SK-N-SH treated with all-trans-retinoic acid at 6 μM for 48 hours (cell line): Measurements from ENCODE around the gene GRID1.

Source experiments
- ATAC-seq: fragments of 200-7000 bp; cut with Tn5 transposase; 3 replicates; pipeline ENCODE4 v1.9.1; 2020; ENCODE audit warnings: mild to moderate bottlenecking, moderate library complexity
- ARNTL ChIP-seq: fragments of 450-650 bp; formaldehyde crosslinking; IDR thresholded peaks from 2 replicates; pipeline ENCODE4 v1.5.0; 2020; ENCODE audit warnings: low read depth, mild to moderate bottlenecking, moderate library complexity, borderline replicate concordance
- BACH2 ChIP-seq: fragments of 250-450 bp; sonication (Bioruptor Pico); IDR thresholded peaks from 2 replicates; pipeline ENCODE4 v1.9.0; 2021; ENCODE audit warnings: mild to moderate bottlenecking, borderline replicate concordance
- CREB5 ChIP-seq: fragments of 250-450 bp; sonication (Bioruptor Pico); IDR thresholded peaks from 2 replicates; pipeline ENCODE4 v1.5.1; 2020; ENCODE audit warnings: low read depth, mild to moderate bottlenecking, moderate library complexity
- CSDC2 ChIP-seq: fragments of 250-450 bp; sonication (Bioruptor Pico); IDR thresholded peaks from 2 replicates; pipeline ENCODE4 v1.5.0; 2020; ENCODE audit warnings: mild to moderate bottlenecking, moderate library complexity
- ESRRG ChIP-seq: fragments of 250-450 bp; sonication (Bioruptor Pico); IDR thresholded peaks from 2 replicates; pipeline ENCODE4 v1.6.1; 2021; ENCODE audit warnings: mild to moderate bottlenecking
- GLIS3 ChIP-seq: fragments of 250-450 bp; sonication (Bioruptor Pico); IDR thresholded peaks from 2 replicates; pipeline ENCODE4 v1.5.0; 2020; ENCODE audit warnings: mild to moderate bottlenecking, moderate library complexity
- ISL1 ChIP-seq: fragments of 250-450 bp; sonication (Bioruptor Pico); IDR thresholded peaks from 2 replicates; pipeline ENCODE4 v2.1.2; 2022; ENCODE audit warnings: mild to moderate bottlenecking, moderate library complexity
- OSR1 ChIP-seq: fragments of 250-450 bp; sonication (Bioruptor Pico); IDR thresholded peaks from 2 replicates; pipeline ENCODE4 v1.8.0; 2022; ENCODE audit warnings: moderate library complexity, mild to moderate bottlenecking, inconsistent platforms
- PPARA ChIP-seq: fragments of 250-450 bp; sonication (Bioruptor Pico); IDR thresholded peaks from 2 replicates; pipeline ENCODE4 v1.5.0; 2020; ENCODE audit warnings: mild to moderate bottlenecking, borderline replicate concordance
- RARB ChIP-seq: fragments of 250-450 bp; sonication (Bioruptor Pico); IDR thresholded peaks from 2 replicates; pipeline ENCODE4 v1.8.0; 2021; ENCODE audit warnings: mild to moderate bottlenecking, moderate library complexity
- SNAI2 ChIP-seq: fragments of 250-450 bp; sonication (Bioruptor Pico); IDR thresholded peaks from 2 replicates; pipeline ENCODE4 v1.5.0; 2020; ENCODE audit warnings: mild to moderate bottlenecking, moderate library complexity
- TCF4 ChIP-seq: fragments of 250-450 bp; sonication (Bioruptor Pico); IDR thresholded peaks from 2 replicates; pipeline ENCODE4 v1.8.0; 2021; ENCODE audit warnings: mild to moderate bottlenecking, moderate library complexity, borderline replicate concordance
- TOX ChIP-seq: fragments of 250-450 bp; sonication (Bioruptor Pico); IDR thresholded peaks from 2 replicates; pipeline ENCODE4 v1.8.0; 2021; ENCODE audit warnings: mild to moderate bottlenecking, moderate library complexity, borderline replicate concordance
- TSHZ2 ChIP-seq: fragments of 250-450 bp; sonication (Bioruptor Pico); IDR thresholded peaks from 2 replicates; pipeline ENCODE4 v1.5.0; 2020; ENCODE audit warnings: mild to moderate bottlenecking, moderate library complexity
- ZC3H10 ChIP-seq: fragments of 250-450 bp; sonication (Bioruptor Pico); IDR thresholded peaks from 2 replicates; pipeline ENCODE4 v1.5.1; 2021; ENCODE audit warnings: mild to moderate bottlenecking, moderate library complexity
- ZFP3 ChIP-seq: fragments of 250-450 bp; sonication (Bioruptor Pico); IDR thresholded peaks from 2 replicates; pipeline ENCODE4 v1.5.0; 2020; ENCODE audit warnings: mild to moderate bottlenecking, moderate library complexity
- ZFP30 ChIP-seq: fragments of 450-650 bp; formaldehyde crosslinking; IDR thresholded peaks from 2 replicates; pipeline ENCODE4 v1.5.0; 2022; ENCODE audit warnings: mild to moderate bottlenecking, moderate library complexity
- ZNF565 ChIP-seq: fragments of 450-650 bp; formaldehyde crosslinking; conservative IDR thresholded peaks from 2 replicates; pipeline ENCODE4 v1.5.0; 2020; ENCODE audit warnings: low read depth, mild to moderate bottlenecking, moderate library complexity
- ZNF70 ChIP-seq: fragments of 450-650 bp; formaldehyde crosslinking; IDR thresholded peaks from 2 replicates; pipeline ENCODE4 v1.5.0; 2020; ENCODE audit warnings: mild to moderate bottlenecking, moderate library complexity
- TF ChIP-seq, protein P1 (sequence below): fragments of 250-450 bp; sonication (Bioruptor Pico); IDR thresholded peaks from 2 replicates; pipeline ENCODE4 v1.8.0; 2020; ENCODE audit warnings: mild to moderate bottlenecking, moderate library complexity, borderline replicate concordance
- TF ChIP-seq, protein P2 (sequence below): fragments of 250-450 bp; sonication (Bioruptor Pico); IDR thresholded peaks from 2 replicates; pipeline ENCODE4 v1.8.0; 2021; ENCODE audit warnings: low read depth, mild to moderate bottlenecking, moderate library complexity, borderline replicate concordance
- TF ChIP-seq, protein P3 (sequence below): fragments of 250-450 bp; sonication (Bioruptor Pico); IDR thresholded peaks from 2 replicates; pipeline ENCODE4 v1.5.1; 2021; ENCODE audit warnings: mild to moderate bottlenecking, moderate library complexity

GRID1 gene

GRCh38 chr10:86226016-86226415, 140.6 kb downstream of the GRID1 start:
- ATAC-seq = no peak
- no peak for TF ChIP-seq BACH2

DNA sequence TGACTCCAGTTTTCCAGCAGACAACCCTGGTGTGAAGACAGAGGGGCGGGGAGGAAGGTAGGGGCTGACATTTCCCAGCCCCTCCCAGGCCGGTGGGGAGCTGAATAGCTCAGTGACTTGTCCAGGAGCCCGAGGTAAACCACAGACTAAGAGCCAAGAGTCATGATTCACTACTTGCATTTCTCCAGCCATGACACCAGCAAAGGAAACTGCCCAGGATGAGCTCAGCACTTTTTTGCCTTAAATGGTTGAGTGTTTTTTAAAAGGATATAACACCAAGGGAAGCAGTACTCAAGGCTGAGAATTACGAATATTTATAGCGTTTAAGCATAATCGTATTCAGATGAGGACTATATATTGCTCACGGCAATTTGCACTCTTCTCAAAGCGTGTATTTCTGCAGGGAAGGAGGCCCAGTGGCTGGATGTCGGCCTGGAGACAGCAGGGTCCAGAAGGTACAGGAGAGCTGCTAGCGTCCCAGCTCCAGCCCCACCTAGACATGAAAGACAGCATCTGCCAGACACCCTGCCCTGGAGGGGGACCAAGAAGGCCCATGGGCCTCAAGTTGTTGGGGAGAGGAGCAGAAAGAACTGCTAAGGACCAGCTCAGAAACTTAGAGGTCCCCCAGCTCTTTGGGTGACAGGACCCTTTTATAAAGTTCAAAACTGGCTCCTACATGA, 141.4 kb downstream of the GRID1 start:
- TF ChIP-seq, protein P1, sequence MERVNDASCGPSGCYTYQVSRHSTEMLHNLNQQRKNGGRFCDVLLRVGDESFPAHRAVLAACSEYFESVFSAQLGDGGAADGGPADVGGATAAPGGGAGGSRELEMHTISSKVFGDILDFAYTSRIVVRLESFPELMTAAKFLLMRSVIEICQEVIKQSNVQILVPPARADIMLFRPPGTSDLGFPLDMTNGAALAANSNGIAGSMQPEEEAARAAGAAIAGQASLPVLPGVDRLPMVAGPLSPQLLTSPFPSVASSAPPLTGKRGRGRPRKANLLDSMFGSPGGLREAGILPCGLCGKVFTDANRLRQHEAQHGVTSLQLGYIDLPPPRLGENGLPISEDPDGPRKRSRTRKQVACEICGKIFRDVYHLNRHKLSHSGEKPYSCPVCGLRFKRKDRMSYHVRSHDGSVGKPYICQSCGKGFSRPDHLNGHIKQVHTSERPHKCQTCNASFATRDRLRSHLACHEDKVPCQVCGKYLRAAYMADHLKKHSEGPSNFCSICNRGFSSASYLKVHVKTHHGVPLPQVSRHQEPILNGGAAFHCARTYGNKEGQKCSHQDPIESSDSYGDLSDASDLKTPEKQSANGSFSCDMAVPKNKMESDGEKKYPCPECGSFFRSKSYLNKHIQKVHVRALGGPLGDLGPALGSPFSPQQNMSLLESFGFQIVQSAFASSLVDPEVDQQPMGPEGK = no peak
- TF ChIP-seq OSR1 (no peak), ESRRG (CRISPR knock-in tag) (no peak), TCF4 (CRISPR knock-in tag) (no peak), CSDC2 (CRISPR knock-in tag) (no peak), ZNF565 (no peak), TOX (CRISPR knock-in tag) (no peak)
- TF ChIP-seq, protein P2, sequence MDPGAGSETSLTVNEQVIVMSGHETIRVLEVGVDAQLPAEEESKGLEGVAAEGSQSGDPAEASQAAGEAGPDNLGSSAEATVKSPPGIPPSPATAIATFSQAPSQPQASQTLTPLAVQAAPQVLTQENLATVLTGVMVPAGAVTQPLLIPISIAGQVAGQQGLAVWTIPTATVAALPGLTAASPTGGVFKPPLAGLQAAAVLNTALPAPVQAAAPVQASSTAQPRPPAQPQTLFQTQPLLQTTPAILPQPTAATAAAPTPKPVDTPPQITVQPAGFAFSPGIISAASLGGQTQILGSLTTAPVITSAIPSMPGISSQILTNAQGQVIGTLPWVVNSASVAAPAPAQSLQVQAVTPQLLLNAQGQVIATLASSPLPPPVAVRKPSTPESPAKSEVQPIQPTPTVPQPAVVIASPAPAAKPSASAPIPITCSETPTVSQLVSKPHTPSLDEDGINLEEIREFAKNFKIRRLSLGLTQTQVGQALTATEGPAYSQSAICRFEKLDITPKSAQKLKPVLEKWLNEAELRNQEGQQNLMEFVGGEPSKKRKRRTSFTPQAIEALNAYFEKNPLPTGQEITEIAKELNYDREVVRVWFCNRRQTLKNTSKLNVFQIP (CRISPR knock-in tag) = no peak
- TF ChIP-seq, protein P3, sequence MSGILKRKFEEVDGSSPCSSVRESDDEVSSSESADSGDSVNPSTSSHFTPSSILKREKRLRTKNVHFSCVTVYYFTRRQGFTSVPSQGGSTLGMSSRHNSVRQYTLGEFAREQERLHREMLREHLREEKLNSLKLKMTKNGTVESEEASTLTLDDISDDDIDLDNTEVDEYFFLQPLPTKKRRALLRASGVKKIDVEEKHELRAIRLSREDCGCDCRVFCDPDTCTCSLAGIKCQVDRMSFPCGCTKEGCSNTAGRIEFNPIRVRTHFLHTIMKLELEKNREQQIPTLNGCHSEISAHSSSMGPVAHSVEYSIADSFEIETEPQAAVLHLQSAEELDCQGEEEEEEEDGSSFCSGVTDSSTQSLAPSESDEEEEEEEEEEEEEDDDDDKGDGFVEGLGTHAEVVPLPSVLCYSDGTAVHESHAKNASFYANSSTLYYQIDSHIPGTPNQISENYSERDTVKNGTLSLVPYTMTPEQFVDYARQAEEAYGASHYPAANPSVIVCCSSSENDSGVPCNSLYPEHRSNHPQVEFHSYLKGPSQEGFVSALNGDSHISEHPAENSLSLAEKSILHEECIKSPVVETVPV (CRISPR knock-in tag) = no peak
- no peak for ATAC-seq

DNA sequence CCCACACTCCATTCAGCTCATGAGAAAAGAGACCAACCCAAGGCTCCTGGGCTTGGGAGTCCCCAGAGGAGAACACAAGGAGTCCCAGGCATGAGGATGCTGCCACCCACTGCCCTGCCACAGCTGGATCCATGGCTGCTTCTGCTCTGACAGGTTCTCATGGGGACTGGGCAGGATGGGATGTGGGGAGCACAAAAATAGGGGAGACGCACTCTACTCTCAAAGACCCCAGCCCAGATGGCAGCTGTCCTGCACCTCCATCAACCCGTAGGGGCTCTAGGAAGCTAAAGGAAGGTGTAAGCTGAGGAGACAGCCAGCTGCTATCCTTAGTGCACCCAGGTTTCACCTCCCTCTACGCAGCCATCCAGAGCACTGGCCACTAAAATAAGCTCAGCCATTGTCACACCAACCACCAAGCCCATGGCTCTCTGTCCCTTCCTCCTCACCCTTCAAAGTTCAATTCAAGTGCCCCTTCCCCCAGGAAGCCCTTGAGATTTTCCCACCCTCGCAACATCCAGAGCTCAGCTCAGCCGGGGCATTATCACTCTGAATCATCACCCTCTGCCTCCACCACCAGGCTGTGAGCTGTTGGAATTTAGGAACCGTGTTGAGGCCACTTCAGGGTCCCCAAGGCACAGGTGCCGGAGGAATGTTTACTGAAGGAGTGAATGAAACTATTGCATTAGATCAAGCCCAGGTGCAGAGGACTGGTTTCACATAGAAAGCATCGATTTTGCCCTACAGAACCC, 142.1 kb downstream of the GRID1 start:
- TF ChIP-seq ESRRG (CRISPR knock-in tag) (no peak), ZC3H10 (CRISPR knock-in tag) (no peak), ZFP30 (CRISPR knock-in tag) (no peak), ISL1 (CRISPR knock-in tag) (no peak), SNAI2 (CRISPR knock-in tag) (no peak), CSDC2 (CRISPR knock-in tag) (no peak), ARNTL (CRISPR knock-in tag) (no peak), ZFP3 (CRISPR knock-in tag) (no peak), CREB5 (CRISPR knock-in tag) (no peak), PPARA (CRISPR knock-in tag) (no peak), GLIS3 (no peak), RARB (no peak), ZNF565 (no peak), ZNF70 (CRISPR knock-in tag) (no peak), BACH2 (no peak), TCF4 (CRISPR knock-in tag) (no peak), TSHZ2 (CRISPR knock-in tag) (no peak)
- TF ChIP-seq, protein P2 (CRISPR knock-in tag) = no peak
- TF ChIP-seq, protein P1 = no peak
- TF ChIP-seq, all 23 proteins: peak for 0
- no peak for ATAC-seq
